DMS79 treated with DMSO at 0.1 percent for 48 hours (cell line): ENCODE measurements around the gene UNC79.

Experiments used
- DNase-seq: peaks from one replicate; lab custom pipeline; 2025; lab: John Stamatoyannopoulos, UW

UNC79 gene

GRCh38 chr14:93548102-93548843, 117.5 kb downstream of the UNC79 start:
- DNase-seq: no peak

GRCh38 chr14:93549595-93549994, 118.9 kb downstream of the UNC79 start:
- no peak for DNase-seq

DNA sequence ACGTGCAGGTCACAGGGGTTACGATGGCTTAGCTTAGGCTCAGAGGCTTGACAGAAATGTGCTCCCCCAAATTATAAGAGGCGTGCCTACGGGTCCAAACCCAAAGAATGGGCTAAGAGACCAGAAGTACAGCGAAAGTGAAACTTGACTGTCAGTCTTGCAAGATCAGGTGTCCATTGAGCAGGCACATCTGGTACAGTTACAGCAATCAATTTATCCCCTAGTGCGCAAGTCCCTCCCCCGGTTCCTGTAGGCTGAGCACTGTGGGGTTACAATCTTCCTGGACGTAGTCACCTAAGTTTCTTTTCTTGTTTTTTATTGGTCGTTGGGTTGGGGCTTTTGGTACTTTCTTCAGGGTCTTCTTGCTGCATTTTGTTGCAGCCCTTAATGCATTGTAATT, 134.2 kb downstream of the UNC79 start:
- no peak for DNase-seq

- no peak for DNase-seq
Measured at GRCh38 chr14:93566065-93566693, 135.4 kb downstream of the UNC79 start.

GRCh38 chr14:93571275-93571674, 140.5 kb downstream of the UNC79 start:
- DNase-seq: no peak

DNA sequence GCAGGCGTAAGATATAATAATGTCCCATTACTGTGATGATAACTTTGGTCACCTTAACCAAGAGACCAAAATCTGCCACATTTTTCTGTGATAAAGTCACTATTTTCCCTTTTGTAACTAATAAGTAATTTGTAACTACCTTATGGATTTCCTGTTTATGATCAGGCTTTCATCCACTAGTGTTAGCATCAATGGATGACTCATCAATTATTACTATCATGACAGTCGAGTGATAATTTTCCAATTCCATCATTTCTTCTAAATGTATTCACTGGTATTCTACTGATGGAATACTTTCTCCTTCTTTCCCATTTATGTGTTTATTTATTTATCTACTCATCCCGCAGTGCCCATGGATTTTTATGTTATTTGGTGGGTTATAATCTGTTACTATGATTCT, 148.4 kb downstream of the UNC79 start:
- no peak for DNase-seq

DNA sequence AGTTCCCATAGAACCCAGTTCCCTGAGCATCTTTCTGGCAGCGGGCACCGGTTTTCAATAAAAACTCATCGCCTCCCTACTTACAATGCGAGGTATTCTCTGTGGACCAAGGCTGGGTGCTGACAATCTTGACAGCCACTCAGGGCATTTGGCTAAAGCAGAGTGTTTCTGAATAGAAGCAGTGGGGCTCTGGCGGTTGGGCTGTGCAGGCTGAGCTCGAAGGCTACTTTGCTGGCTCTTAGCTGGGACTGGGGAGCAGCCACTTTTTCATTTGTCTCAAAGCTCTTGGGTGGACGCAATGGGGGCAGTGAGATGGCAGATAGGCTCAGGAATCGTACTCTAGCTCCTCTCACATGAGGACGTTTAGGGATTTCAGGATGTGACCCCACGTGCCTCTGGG, 151.8 kb downstream of the UNC79 start:
- no peak for DNase-seq

GRCh38 chr14:93587330-93587729, 156.6 kb downstream of the UNC79 start:
- DNase-seq: no peak

GRCh38 chr14:93591506-93591905, 160.8 kb downstream of the UNC79 start:
- no peak for DNase-seq

DNA sequence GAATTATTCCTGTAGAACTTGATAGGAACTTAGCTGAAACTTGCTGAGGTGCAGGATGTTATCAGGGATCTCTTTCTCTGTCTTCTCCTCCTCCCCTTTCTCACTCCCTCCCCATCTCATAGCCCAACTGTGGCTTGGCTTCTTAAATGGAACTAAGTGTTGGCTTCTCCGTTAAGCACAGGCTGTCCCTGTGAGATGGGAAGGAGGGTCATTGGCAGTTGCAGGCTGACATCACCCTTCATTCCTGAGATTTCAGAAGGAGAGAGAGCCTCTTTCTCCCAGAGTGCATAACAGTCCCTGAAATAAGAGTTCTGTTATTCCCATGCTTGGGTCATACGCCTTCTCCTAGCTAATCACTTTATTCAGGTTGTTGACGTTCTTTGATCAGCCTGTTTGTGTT, 162.0 kb downstream of the UNC79 start:
- DNase-seq: no peak

GRCh38 chr14:93606091-93606490, 175.4 kb downstream of the UNC79 start:
- no peak for DNase-seq

GRCh38 chr14:93619176-93619793, 188.5 kb downstream of the UNC79 start:
- peak; percentile 58 for DNase-seq

GRCh38 chr14:93628048-93628447, 197.3 kb downstream of the UNC79 start:
- no peak for DNase-seq

- no peak for DNase-seq
Measured at GRCh38 chr14:93629643-93630042, 198.9 kb downstream of the UNC79 start.

DNA sequence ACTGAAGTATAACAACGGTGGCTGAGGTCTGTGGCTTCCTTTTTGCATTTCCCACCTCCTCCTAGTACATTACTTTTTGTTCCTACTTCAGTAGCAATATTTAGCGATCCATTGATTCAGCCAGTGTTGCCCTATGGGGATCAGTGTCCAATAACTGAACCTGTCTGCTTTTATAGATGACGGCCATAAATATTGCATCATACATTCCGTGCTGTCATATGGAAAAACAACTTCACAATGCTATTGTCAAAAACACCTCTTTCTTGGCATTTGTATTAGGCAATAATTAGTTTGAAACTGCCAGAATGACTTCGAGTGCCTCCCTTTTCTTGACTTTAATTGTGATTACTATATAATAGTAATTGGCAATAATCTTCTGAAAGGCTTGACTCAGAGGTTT, 208.1 kb downstream of the UNC79 start:
- DNase-seq: no peak

DNA sequence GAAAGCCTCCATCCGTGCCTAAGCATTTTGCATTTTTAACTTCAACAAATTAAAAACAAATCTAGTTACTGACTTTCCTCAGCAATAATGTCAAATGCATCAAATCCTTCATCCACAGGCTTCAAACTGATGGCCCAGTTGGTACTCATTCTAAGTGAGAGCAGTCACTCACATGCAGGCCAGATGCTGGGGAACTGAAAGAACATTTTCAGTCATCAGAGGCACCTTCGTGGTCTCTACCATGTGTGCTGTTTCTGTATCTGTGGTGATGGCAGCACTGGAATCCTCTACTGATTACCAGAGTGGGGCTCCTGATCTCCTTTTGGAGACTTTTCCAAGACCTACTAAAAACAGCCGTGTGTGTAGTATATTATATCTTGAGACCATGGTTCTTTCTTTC, 212.4 kb downstream of the UNC79 start:
- no peak for DNase-seq

DNA sequence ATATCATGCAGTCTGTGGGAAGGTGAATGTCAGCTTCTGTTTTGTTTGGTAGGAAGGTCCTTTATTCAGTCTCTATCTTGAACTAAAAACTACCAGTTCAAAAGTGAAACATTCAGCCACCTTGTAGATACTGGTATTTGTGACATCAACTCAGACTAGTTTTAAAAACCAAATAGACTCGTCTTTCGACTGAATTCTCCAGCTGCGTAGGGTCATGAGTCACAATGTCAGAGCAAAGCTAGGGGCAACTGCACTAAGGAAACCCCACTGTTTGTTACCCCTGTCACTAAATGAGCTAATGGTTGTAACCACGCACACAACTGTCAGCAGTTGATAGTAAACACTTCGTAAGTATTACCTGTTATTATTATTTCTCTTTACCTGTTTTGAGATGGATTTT, 212.9 kb downstream of the UNC79 start:
- DNase-seq: no peak

- DNase-seq: no peak
Measured at GRCh38 chr14:93645200-93645599, 214.5 kb downstream of the UNC79 start.

- DNase-seq: peak; percentile 17
Measured at GRCh38 chr14:93648440-93649168, 217.9 kb downstream of the UNC79 start.

GRCh38 chr14:93654599-93654998, 223.9 kb downstream of the UNC79 start:
- no peak for DNase-seq

- DNase-seq: peak; percentile 41
Measured at GRCh38 chr14:93655078-93655750, 224.5 kb downstream of the UNC79 start.

GRCh38 chr14:93657875-93658274, 227.1 kb downstream of the UNC79 start:
- DNase-seq: no peak
